ENCODE data around the gene CCDC63. TPM values are rescaled to one million over a fixed set of nuclear protein-coding genes. Genes with fewer than 3 reads are reported as not detected.

CCDC63 gene
- polyA plus RNA-seq, 3 donors, result 0.22 TPM; not detected in 2

- no peak overlapping the region for H3K27ac Mint-ChIP-seq
Observed at GRCh38 chr12:110917467-110917866, 70.7 kb downstream of the CCDC63 start.

GRCh38 chr12:110917961-110918360 lies 71.2 kb downstream of the CCDC63 start:
- Histone ChIP-seq H3K4me3 (replicated peaks in 1 of 3; ENCODE audit: low read depth in 2 of 3, low read length in 3 of 3) (no peak overlapping the region), H3K9me3 (replicated peaks in 1 of 2; ENCODE audit: control insufficient read depth in 1 of 2, insufficient read depth in 1 of 2, low read length in 2 of 2) (no peaks in the 10 kb centered on the region), H3K9ac (ENCODE audit: insufficient read depth, low read length, poor library complexity, severe bottlenecking) (no peak overlapping the region), H2AFZ (ENCODE audit: insufficient read depth, low read depth, low read length, poor library complexity, severe bottlenecking) (no peak overlapping the region), H4K20me1 (ENCODE audit: insufficient read depth, low read length) (no peaks in the 10 kb centered on the region), H3K36me3 (replicated peaks in 1 of 2; ENCODE audit: control insufficient read depth in 1 of 2, insufficient read depth in 2 of 2, low read length in 2 of 2) (no peaks in the 10 kb centered on the region), H3K27ac (ENCODE audit: low read depth in 1 of 2, low read length in 2 of 2) (no peak overlapping the region), H3K79me2 (ENCODE audit: insufficient read depth, low read length) (no peaks in the 10 kb centered on the region), H3K27me3 (ENCODE audit: control insufficient read depth in 2 of 2, insufficient read depth in 2 of 2, low read length in 2 of 2) (no peaks in the 10 kb centered on the region), H3K4me2 (replicated peaks; ENCODE audit: extremely low read depth, low read length, poor library complexity, severe bottlenecking) (no peak overlapping the region), H3K4me1 (ENCODE audit: control insufficient read depth in 1 of 2, insufficient read depth in 2 of 2, low read length in 2 of 2) (peaks cover 0 to 7% of the 10 kb centered on the region in 2 donors)
- H3K4me1 Mint-ChIP-seq, result peaks cover 12% of the 10 kb centered on the region
- no peak overlapping the region for H3K27ac Mint-ChIP-seq
- H3K4me3 Mint-ChIP-seq, result no peak overlapping the region
- TF ChIP-seq CTCF (IDR thresholded peaks at IDR 0.05), result no peak
- no peak for DNase-seq
- intact Hi-C loops (cut with micrococcal nuclease), result no loop called here
- H3K9me3 Mint-ChIP-seq, result no peaks in the 10 kb centered on the region
- H3K27me3 Mint-ChIP-seq (ENCODE audit: low read depth in 3 of 3), result peaks cover 0 to 10% (median 4%) of the 10 kb centered on the region in 3 donors
- no peaks in the 10 kb centered on the region for H3K36me3 Mint-ChIP-seq
- 88% methylated on average over 5 of the region's 7 CpGs for WGBS (ENCODE audit: insufficient coverage)

More at GRCh38 chr12:110917467-110917866, 70.7 kb downstream of the CCDC63 start:
- Mint-ChIP-seq H3K9me3 (no peaks in the 10 kb centered on the region), H3K36me3 (no peaks in the 10 kb centered on the region), H3K4me1 (peaks cover 12% of the 10 kb centered on the region), H3K27me3 (ENCODE audit: low read depth in 3 of 3) (peaks cover 0 to 10% (median 4%) of the 10 kb centered on the region in 3 donors), H3K4me3 (no peak overlapping the region)
- Histone ChIP-seq H3K36me3 (replicated peaks in 1 of 2; ENCODE audit: control insufficient read depth in 1 of 2, insufficient read depth in 2 of 2, low read length in 2 of 2) (no peaks in the 10 kb centered on the region), H3K9ac (ENCODE audit: insufficient read depth, low read length, poor library complexity, severe bottlenecking) (no peak overlapping the region), H3K27ac (ENCODE audit: low read depth in 1 of 2, low read length in 2 of 2) (no peak overlapping the region), H3K27me3 (ENCODE audit: control insufficient read depth in 2 of 2, insufficient read depth in 2 of 2, low read length in 2 of 2) (no peaks in the 10 kb centered on the region), H3K4me2 (replicated peaks; ENCODE audit: extremely low read depth, low read length, poor library complexity, severe bottlenecking) (no peak overlapping the region), H3K79me2 (ENCODE audit: insufficient read depth, low read length) (no peaks in the 10 kb centered on the region), H3K4me3 (replicated peaks in 1 of 3; ENCODE audit: low read depth in 2 of 3, low read length in 3 of 3) (no peak overlapping the region), H2AFZ (ENCODE audit: insufficient read depth, low read depth, low read length, poor library complexity, severe bottlenecking) (no peak overlapping the region), H4K20me1 (ENCODE audit: insufficient read depth, low read length) (no peaks in the 10 kb centered on the region), H3K9me3 (replicated peaks in 1 of 2; ENCODE audit: control insufficient read depth in 1 of 2, insufficient read depth in 1 of 2, low read length in 2 of 2) (no peaks in the 10 kb centered on the region), H3K4me1 (ENCODE audit: control insufficient read depth in 1 of 2, insufficient read depth in 2 of 2, low read length in 2 of 2) (peaks cover 0 to 7% of the 10 kb centered on the region in 2 donors)
- WGBS (ENCODE audit: insufficient coverage), result 83% methylated on average over 3 of the region's 5 CpGs
- DNase-seq, result no peak
- intact Hi-C loops (cut with micrococcal nuclease), result no loop called here
- no peak for TF ChIP-seq CTCF (IDR thresholded peaks at IDR 0.05)

All from CD14-positive monocyte (primary cell).